Measurements from ENCODE around the gene UQCRC1.

- no peak for TF ChIP-seq CTCF (conservative IDR thresholded peaks at IDR 0.05; ENCODE audit: low read depth, low read length)
- TF ChIP-seq EZH2 (IDR thresholded peaks at IDR 0.05; ENCODE audit: low read length, unreplicated experiment) = no peak
Observed at GRCh38 chr3:48593337-48593736, 16.1 kb downstream of the UQCRC1 start.
